Esophagus muscularis mucosa (tissue), 4 donors: ENCODE measurements around the gene GPR55. TPM values are rescaled to one million over a fixed set of nuclear protein-coding genes. Genes with fewer than 3 reads are reported as not detected.

Source experiments
- DNase-seq: peaks from one replicate; pipeline ENCODE4 v3.0.0-alpha.2; 2017; ENCODE audit errors: extremely low spot score
- H3K27ac ChIP-seq, 4 donors: fragments of 200-600 bp; sonication (generic); replicated peaks in 1 of 4; 1 replicate in 3 of 4; 2 replicates in 1 of 4; pipeline ENCODE4 v1.5.1; 2016 to 2019; ENCODE audit warnings: mild to moderate bottlenecking in 1 of 4
- H3K27me3 ChIP-seq, 4 donors: fragments of 200-600 bp; sonication (generic); one replicate each; pipeline versions ENCODE4 v1.5.1 to v1.6.0; 2016 to 2019
- H3K36me3 ChIP-seq, 4 donors: fragments of 200-600 bp; sonication (generic); one replicate each; pipeline ENCODE4 v1.5.1; 2016 to 2019
- H3K4me1 ChIP-seq, 4 donors: fragments of 200-600 bp; sonication (generic); one replicate each; pipeline ENCODE4 v1.5.1; 2016 to 2019
- H3K4me3 ChIP-seq, 4 donors: fragments of 200-600 bp; sonication (generic); 1 replicate in 2 of 4; 2 replicates in 2 of 4; pipeline ENCODE4 v1.5.1; 2016 to 2019; ENCODE audit warnings: mild to moderate bottlenecking in 4 of 4, moderate library complexity in 1 of 4
- H3K9me3 ChIP-seq, 4 donors: fragments of 200-600 bp; sonication (generic); 1 replicate in 3 of 4; 2 replicates in 1 of 4; pipeline ENCODE4 v1.5.1; 2016 to 2019
- CTCF ChIP-seq, 3 experiments: fragments of 200-600 bp in 2 of 3; fragments of 450-650 bp in 1 of 3; sonication (generic) in 2 of 3; IDR thresholded peaks; one replicate each; pipeline ENCODE4 v1.5.1; 2017 to 2019; ENCODE audit warnings: antibody characterized with exemption in 3 of 3, mild to moderate bottlenecking in 2 of 3, moderate library complexity in 1 of 3
- EP300 ChIP-seq: sonication (generic); formaldehyde crosslinking; IDR thresholded peaks from one replicate; pipeline ENCODE4 v1.6.1; 2017; ENCODE audit warnings: antibody characterized with exemption
- POLR2A ChIP-seq: fragments of 450-650 bp; IDR thresholded peaks from one replicate; pipeline ENCODE4 v1.6.1; 2017; ENCODE audit warnings: antibody characterized with exemption, moderate library complexity, mild to moderate bottlenecking, low read depth
- POLR2AphosphoS5 ChIP-seq, 2 donors: sonication (generic); formaldehyde crosslinking; IDR thresholded peaks; one replicate each; pipeline ENCODE4 v1.6.1; 2017; ENCODE audit warnings: antibody characterized with exemption in 2 of 2
- WGBS: methylation state at CpG from one replicate; pipeline ENCODE4 v1.1.5; 2018; 5-methylcytosine and 5-hydroxymethylcytosine counted together
- intact Hi-C: fragments of 100-400 bp; cut with DNase I; formaldehyde crosslinking; loops from one replicate; pipeline ENCODE4 v1.15.1; 2023
- total RNA-seq, 4 donors: library from RNA; depleted of rRNA; stranded (reverse); fragments of >200 nt; gene quantifications; one replicate each; pipeline versions ENCODE4 v1.1.0 to v1.2.1, GENCODE V29; 2016

Gene GPR55
- total RNA-seq, 4 donors from 2014 or later, result 0.29 to 0.42 TPM; not detected in 2

GRCh38 chr2:230898016-230898712 is 26.9 kb downstream of the GPR55 start:
- no peaks in the 10 kb centered on the region for H3K9me3 ChIP-seq
- DNase-seq, result no peak
- no peak overlapping the region for H3K4me3 ChIP-seq
- TF ChIP-seq POLR2A (no peak), POLR2AphosphoS5 (IDR thresholded peaks at IDR 0.05) (no peak), EP300 (no peak)
- intact Hi-C loops, result no loop called here
- 93% methylated on average over 13 of the region's 13 CpGs for WGBS
- no peaks in the 10 kb centered on the region for H3K4me1 ChIP-seq
- H3K36me3 ChIP-seq, result no peaks in the 10 kb centered on the region
- no peak overlapping the region for H3K27ac ChIP-seq
- peaks cover 0 to 8% (median 0%) of the 10 kb centered on the region in 4 donors for H3K27me3 ChIP-seq

GRCh38 chr2:230896346-230897115 is 28.5 kb downstream of the GPR55 start:
- H3K27me3 ChIP-seq, result peaks cover 0 to 18% (median 0%) of the 10 kb centered on the region in 4 donors
- H3K4me1 ChIP-seq, result no peaks in the 10 kb centered on the region
- intact Hi-C loops, result no loop called here
- WGBS, result 86% methylated on average over 19 of the region's 19 CpGs
- H3K9me3 ChIP-seq, result no peaks in the 10 kb centered on the region
- no peaks in the 10 kb centered on the region for H3K36me3 ChIP-seq
- DNase-seq, result no peak
- H3K4me3 ChIP-seq, result no peak overlapping the region
- TF ChIP-seq CTCF (IDR thresholded peaks at IDR 0.05), result no peak
- H3K27ac ChIP-seq, result no peak overlapping the region

GRCh38 chr2:230895536-230896345 is 29.3 kb downstream of the GPR55 start:
- intact Hi-C loops, result no loop called here
- Histone ChIP-seq H3K4me1 (no peaks in the 10 kb centered on the region), H3K27me3 (peaks cover 0 to 13% (median 0%) of the 10 kb centered on the region in 4 donors), H3K27ac (no peak overlapping the region), H3K36me3 (no peaks in the 10 kb centered on the region), H3K4me3 (no peak overlapping the region), H3K9me3 (no peaks in the 10 kb centered on the region)
- WGBS, result 72% methylated on average over 6 of the region's 6 CpGs
- no peak for DNase-seq
- TF ChIP-seq CTCF (IDR thresholded peaks at IDR 0.05) (no peak), POLR2A (no peak), POLR2AphosphoS5 (IDR thresholded peaks at IDR 0.05) (no peak), EP300 (no peak)

GRCh38 chr2:230893841-230894781 is 30.9 kb downstream of the GPR55 start:
- H3K9me3 ChIP-seq, result no peaks in the 10 kb centered on the region
- H3K27me3 ChIP-seq, result peaks cover 0 to 13% (median 0%) of the 10 kb centered on the region in 4 donors
- no peak overlapping the region for H3K27ac ChIP-seq
- no peak for DNase-seq
- H3K36me3 ChIP-seq, result no peaks in the 10 kb centered on the region
- no peak overlapping the region for H3K4me3 ChIP-seq
- TF ChIP-seq POLR2A, result no peak
- intact Hi-C loops, result no loop called here
- 77% methylated on average over 9 of the region's 19 CpGs for WGBS
- H3K4me1 ChIP-seq, result no peaks in the 10 kb centered on the region

- H3K27me3 ChIP-seq, result peaks cover 0 to 13% (median 0%) of the 10 kb centered on the region in 4 donors
- 39% methylated on average over 6 of the region's 6 CpGs for WGBS
- no peak overlapping the region for H3K4me3 ChIP-seq
- H3K9me3 ChIP-seq, result no peaks in the 10 kb centered on the region
- intact Hi-C loops, result no loop called here
- DNase-seq, result no peak
- H3K27ac ChIP-seq, result no peak overlapping the region
- H3K4me1 ChIP-seq, result no peaks in the 10 kb centered on the region
- no peaks in the 10 kb centered on the region for H3K36me3 ChIP-seq
- TF ChIP-seq POLR2AphosphoS5 (IDR thresholded peaks at IDR 0.05) (no peak), EP300 (no peak), CTCF (IDR thresholded peaks at IDR 0.05) (no peak), POLR2A (no peak)
Observed at GRCh38 chr2:230893338-230893737, 31.7 kb downstream of the GPR55 start.
